GM10266 (cell line): ENCODE results near the gene KCNT2.
"Not testable (repeated sequence)": the region's sequence is repeated elsewhere in the genome, so short reads cannot be mapped to it uniquely, and the experiment has no call there.

ENCODE experiments used
- DNase-seq: peaks from one replicate; pipeline ENCODE4 v3.0.0; 2012; ENCODE audit errors: extremely low spot score
- CTCF ChIP-seq: IDR thresholded peaks from 2 replicates; pipeline ENCODE4 v1.5.1; 2012; ENCODE audit warnings: mild to moderate bottlenecking, low read depth; ENCODE audit not compliant: control insufficient read depth, insufficient read depth; ENCODE audit errors: missing control alignments

KCNT2 gene

GRCh38 chr1:196517193-196517592, 91.0 kb downstream of the KCNT2 start:
- TF ChIP-seq CTCF: no peak
- no peak for DNase-seq

GRCh38 chr1:196516373-196516772, 91.9 kb downstream of the KCNT2 start:
- no peak for TF ChIP-seq CTCF
- DNase-seq: no peak

GRCh38 chr1:196515904-196516303, 92.3 kb downstream of the KCNT2 start:
- no peak for DNase-seq
- TF ChIP-seq CTCF: no peak

GRCh38 chr1:196513821-196514220, 94.4 kb downstream of the KCNT2 start:
- no peak for TF ChIP-seq CTCF
- no peak for DNase-seq

- TF ChIP-seq CTCF: no peak
- no peak for DNase-seq
These were observed 97.8 kb downstream of the KCNT2 start for GRCh38 chr1:196510451-196510850.

GRCh38 chr1:196504224-196504623, 104.0 kb downstream of the KCNT2 start:
- DNase-seq: not testable (repeated sequence)

- DNase-seq: no peak
These were observed 105.8 kb downstream of the KCNT2 start for GRCh38 chr1:196502437-196502836.

More at GRCh38 chr1:196502437-196502836, 105.8 kb downstream of the KCNT2 start:
- no peak for TF ChIP-seq CTCF
